Mesenteric fat pad (tissue), 1 donor: ENCODE data around the gene PPP1R16B. TPM values are rescaled to one million over a fixed set of nuclear protein-coding genes. Genes with fewer than 3 reads are reported as not detected.
A peak's percentile ranks its signal among the peaks of the same experiment; 100 is the strongest.
"Not testable (repeated sequence)": the region's sequence is repeated elsewhere in the genome, so short reads cannot be mapped to it uniquely, and the experiment has no call there.

ENCODE experiments used
- DNase-seq: peaks from one replicate; pipeline ENCODE4 v3.0.0-alpha.2; 2020; ENCODE audit warnings: low spot score
- total RNA-seq: library from RNA; stranded (reverse); fragmentation: NEBNext Ultra II Directional; extraction: Animal tissue kit (Norgen Biotek cat#: 25700); gene quantifications from one replicate; pipeline ENCODE4 v1.2.1, GENCODE V29; 2021
- donor health status: DM: yes; HTN: yes; CAD: no.

PPP1R16B gene
- total RNA-seq, 1 donor from 2014 or later = 24.3 TPM

DNA sequence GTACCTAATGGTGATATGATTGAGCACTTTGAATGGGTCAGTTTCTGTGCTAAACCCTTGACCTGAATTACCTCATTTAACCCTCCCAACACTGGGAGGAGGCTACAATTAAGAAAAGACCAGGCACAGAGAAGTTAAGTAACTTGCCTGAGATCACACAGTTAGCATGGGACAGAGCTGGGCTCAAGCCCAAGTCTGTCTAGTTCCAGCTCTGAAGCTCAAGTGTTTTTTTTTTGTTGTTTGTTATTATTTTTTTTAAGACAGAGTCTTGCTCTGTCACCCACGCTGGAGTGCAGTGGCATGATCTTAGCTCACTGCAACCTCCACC is 124.7 kb downstream of the PPP1R16B start:
- DNase-seq = peak; percentile 1

DNA sequence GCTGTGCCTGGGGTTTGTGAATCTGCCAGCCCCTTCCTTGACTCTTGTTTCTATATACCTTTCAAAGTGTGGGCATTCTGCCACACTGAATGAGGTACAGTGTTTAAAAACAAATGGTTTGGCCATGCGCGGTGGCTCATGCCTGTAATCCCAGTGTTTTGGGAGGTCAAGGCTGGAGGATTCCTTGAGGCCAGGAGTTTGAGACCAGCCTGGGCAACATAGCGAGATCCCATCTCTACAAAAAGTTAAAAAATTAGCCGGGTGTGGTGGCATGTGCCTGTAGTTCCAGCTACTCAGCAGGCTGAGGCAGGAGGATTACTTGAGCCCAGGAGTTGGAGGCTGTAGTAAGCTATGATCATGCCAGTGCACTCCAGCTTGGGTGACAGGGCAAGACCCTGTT is 126.5 kb downstream of the PPP1R16B start:
- peak; percentile 33 for DNase-seq

DNA sequence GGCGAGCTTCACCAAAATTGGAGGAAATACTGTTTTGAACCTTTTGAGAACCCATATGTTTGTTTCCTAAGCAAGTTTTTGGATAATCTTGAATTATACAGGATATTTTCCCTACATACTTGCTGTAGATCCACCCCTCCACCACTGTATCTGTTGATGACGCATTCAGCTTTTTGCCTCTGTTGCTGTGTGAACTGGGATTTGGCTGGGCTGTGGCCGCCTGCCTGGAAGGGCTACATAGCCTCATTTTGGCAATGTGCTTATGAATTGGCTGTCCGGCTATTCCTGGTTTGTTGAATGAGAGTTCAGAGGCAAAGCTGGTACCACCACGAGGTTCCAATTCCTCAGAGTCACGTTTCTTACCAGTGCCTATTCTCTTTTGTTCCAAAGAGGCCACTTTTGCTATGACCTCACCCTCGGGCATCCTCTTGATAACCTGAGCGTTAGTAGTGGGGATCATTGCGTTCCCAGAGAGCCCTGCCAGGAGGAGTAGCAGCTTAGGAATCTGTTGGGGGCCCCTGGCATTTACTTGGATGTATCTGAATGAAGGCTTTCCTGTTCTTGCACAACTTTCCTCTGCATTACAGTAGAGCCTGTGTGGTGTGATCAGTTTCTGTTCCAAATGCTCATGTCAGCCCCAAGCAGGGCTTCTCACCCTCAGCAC is 127.1 kb downstream of the PPP1R16B start:
- no peak for DNase-seq

DNA sequence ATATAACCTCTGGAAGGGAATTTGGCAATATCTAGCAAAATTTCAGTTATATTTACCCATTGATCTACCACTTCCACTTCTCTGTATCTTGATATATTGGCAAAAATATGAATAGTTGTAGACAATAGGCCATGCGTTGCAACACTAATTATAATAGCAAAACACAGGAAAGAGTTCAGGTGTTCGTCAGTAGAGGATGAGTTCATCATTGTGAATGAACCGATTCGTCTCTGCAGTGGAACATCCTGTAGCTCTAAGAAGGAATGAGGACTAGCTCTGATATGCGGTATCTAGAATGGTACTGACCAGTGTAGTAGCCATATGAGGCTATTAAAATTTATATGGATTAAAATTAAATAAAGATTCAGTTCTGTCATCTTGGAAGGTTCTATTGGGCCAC is 129.0 kb downstream of the PPP1R16B start:
- DNase-seq = no peak

DNA sequence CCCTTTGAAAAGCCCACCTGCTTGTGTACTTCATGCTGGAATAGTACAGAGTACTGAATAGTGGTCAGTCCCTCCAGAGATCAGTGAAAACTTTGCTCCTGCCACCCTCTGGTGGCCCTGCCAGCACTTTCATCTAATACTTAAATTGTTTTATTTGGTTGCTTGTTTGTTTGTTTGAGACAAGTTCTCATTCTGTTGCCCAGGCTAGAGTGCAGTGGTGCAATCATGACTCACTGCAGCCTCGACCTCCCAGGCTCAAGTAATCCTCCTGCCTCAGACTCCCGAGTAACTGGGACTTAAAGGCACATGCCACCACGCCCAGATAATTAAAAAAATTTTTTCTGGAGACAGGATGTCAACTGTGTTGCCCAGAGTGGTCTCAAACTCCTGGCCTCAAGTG is 129.8 kb downstream of the PPP1R16B start:
- DNase-seq = no peak

DNA sequence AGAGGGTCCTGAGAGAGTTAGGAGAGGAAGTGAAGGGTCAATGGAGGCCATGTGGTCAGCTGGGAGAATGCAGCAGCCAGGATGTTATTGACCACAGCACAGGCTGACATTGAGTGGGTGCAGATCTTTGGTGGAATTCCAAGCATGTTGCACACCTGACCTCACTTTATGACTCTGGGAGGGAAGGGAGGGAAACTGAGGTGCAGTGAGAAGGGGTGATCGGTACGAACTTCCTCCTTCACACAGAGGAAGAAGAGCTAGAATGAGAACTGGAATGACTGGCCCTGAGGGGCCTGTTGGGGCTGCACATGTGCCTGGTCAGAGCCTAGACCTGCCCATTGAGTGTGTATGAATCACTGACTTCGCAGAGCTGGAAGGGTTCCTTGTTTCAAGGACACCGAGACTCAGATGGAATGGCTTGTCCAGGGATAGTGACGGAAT is 130.5 kb downstream of the PPP1R16B start:
- DNase-seq = peak; percentile 2

DNA sequence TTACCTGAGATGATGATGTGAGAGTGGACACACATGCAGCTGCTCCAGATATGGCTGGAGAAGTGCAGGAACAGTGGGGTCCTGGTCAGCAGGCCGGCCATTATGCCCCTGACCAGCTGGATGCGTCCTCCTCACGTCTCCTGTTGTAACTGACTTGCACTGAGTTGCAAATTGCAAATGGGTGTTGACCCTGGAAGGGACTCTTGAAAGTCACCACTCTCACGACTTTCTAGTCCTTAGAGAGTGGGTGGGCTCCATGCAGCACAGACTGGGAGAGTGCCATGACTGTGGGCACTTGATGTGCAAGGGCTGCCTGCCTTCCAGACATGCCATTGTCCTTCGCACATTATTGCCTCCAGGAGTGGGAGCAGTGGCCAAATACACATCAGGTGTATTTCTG is 131.5 kb downstream of the PPP1R16B start:
- DNase-seq = peak; percentile 22

DNA sequence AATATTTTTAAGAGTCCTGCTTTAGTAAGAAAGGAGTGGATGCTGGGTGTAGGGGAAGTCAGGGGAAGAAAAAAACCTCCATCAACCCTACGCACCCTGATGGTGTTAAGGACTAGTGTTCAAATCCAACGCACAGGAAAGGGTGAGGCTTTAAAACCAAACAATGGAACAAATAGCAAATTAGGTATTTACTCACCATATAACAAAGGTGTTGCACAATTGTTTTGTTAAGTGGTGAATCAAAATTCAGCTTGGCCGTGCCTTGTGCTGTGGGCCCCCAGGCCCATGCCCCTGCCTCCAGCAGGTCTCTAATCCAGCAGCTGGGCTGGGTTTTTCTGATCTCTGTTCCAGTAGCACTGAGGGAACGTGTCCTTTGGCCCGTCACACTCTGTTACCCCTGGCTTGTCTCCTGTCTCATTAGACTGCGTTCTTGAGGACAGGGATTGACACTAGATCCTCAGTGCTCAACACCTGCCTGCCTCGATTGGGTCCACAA is 132.5 kb downstream of the PPP1R16B start:
- peak; percentile 47 for DNase-seq

DNA sequence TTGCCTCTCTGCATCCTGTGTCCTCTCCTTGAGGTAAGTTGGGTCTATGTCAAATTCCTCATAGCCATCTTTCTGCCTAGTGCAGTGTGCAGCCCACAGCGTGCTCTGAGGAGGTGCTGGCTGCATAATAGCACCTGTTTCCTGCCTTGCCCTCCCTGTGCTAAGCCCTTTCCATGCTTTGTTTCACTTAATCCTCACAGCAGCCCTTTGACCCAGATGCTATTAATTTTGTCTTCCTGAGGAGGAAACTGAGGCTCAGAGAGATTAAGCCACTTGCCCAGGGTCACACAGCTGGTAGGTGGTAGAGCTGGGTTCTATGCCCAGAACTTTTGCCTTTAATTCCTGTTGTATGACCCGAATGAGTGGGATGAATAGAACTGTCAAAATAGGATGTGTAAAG is 134.2 kb downstream of the PPP1R16B start:
- DNase-seq = no peak

DNA sequence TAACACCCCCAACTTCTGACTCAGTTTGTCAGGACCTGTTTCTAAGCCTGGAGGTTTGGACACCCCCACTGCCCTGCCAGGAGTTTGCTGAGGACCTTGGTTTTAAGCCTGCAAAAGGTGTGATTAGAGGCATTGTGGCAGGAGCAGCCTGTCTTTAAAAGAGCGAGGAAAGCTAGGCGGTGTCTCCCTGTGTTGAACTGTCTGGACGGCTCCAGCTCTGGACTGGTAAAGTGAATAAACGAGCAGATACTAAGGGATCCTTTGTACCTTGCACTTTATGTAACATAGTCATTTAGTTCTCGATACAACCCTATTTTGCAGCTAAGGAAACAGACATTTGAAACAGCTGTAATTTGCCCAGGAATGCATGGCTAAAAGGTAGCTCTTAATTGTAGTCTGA is 135.1 kb downstream of the PPP1R16B start:
- no peak for DNase-seq

DNA sequence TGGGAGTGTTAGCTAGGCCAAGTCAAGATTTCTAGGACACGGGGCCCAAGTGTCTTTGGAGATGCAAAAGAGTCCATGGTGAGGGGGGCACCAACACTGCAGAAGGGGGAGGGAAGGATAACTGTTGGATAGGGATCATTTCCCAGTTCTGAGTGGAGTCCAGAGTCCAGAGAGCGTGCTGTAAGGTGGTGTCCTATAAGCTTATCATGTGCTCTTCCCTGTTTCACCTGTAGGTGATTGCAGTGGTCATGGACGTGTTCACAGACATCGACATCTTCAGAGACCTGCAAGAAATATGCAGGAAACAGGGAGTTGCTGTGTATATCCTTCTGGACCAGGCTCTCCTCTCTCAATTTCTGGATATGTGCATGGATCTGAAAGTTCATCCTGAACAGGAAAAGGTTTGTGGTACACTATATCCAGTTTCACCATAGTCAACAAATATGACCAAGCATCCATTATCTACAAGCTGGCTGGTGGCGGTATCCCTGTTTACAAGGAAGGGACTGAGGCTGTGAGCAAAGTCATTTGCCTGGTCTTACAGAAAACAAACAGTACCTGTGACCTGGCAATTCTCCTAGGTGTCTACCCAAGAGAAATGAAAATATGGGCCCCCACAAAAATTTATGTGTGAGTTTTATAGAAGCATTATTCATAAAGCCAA is 136.4 kb downstream of the PPP1R16B start:
- DNase-seq = no peak

DNA sequence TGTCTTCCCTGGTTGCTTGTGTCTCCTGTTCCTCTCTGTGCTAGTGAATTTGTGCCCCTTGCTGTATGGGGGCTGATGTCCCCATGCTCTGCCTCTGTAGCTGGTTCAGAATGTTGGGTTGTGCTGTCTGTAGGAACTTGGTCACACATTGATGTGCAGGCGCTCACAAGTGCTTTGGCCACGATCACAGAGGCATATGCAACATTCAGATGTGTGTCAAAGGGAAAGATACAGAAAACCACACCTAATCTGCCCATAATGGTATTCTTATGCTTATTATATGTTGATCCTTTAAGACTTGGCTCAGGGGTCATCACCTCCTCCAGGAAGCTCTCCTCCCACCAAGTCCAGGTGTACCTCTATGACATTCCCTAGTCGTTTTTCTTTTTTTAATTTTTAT is 139.5 kb downstream of the PPP1R16B start:
- no peak for DNase-seq

DNA sequence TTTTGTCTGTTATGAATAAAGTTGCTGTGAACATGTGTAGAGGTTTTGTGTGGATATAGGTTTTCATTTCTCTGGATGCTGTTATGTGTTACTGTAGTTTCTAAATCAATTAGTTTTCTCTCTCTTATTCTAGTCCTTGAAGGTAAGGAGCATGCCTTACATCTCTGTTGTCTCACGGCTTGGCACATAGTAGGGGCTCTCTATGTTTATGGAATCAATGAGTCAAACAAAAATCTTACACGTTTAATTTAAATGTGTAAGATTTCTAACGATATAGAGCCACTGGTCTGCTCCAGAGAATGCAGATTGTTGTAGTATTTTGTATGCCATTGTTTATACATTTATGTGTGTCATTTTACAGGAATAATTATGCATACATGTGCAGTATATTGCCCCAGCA is 141.3 kb downstream of the PPP1R16B start:
- DNase-seq = no peak

DNA sequence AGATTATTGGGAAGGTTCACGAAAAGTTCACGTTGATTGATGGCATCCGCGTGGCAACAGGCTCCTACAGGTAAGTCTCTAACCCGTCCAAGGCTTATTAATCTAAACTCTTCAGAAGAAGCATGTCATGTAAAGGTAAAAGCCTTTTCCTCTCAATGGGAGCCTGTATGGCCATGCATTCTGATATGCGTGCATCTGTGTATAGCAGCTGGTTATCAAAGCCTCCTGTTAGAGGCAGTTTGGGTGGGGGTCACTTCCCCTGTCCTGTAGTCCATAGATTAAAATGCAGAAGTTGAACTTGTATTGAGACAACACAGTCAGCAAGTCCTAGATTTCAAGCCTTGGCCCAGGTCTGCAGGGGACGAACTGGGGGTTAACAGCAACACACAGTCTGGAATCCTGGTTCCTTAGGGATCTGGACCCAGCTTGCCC is 142.4 kb downstream of the PPP1R16B start:
- DNase-seq = no peak

DNA sequence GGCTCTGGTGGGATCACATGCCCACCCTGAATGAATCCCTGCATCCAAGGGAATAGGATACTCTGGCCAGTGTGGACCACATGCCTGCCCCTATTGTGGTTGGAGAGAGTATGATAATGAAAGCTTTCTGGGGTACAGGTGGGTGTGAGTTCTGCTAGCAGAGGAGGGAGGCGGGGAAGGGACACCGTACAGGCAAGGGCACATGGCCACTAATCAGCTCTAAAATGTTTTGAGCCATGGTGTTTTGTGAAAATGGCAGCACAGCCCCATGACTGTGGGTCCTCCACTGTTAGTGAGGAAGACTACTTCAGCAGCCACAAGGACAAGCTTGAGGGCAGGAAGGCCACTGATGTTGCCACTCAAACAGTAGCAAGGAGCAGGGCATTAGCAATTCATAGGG is 144.8 kb downstream of the PPP1R16B start:
- no peak for DNase-seq

DNA sequence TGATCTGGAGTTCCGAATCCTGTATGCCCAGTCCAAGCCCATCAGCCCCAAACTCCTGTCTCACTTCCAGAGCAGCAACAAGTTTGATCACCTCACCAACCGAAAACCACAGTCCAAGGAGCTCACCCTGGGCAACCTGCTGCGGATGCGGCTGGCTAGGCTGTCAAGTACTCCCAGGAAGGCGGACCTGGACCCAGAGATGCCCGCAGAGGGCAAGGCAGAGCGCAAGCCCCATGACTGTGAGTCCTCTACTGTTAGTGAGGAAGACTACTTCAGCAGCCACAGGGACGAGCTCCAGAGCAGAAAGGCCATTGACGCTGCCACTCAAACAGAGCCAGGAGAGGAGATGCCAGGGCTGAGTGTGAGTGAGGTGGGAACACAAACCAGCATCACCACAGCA is 146.1 kb downstream of the PPP1R16B start:
- no peak for DNase-seq

DNA sequence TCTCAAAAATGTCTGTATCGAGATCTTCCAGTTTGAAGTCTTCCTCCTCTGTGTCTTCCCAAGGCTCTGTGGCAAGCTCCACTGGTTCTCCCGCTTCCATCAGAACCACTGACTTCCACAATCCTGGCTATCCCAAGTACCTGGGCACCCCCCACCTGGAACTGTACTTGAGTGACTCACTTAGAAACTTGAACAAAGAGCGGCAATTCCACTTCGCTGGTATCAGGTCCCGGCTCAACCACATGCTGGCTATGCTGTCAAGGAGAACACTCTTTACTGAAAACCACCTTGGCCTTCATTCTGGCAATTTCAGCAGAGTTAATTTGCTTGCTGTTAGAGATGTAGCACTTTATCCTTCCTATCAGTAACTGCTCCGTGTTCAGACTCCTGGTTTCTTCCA is 146.7 kb downstream of the PPP1R16B start:
- no peak for DNase-seq

DNA sequence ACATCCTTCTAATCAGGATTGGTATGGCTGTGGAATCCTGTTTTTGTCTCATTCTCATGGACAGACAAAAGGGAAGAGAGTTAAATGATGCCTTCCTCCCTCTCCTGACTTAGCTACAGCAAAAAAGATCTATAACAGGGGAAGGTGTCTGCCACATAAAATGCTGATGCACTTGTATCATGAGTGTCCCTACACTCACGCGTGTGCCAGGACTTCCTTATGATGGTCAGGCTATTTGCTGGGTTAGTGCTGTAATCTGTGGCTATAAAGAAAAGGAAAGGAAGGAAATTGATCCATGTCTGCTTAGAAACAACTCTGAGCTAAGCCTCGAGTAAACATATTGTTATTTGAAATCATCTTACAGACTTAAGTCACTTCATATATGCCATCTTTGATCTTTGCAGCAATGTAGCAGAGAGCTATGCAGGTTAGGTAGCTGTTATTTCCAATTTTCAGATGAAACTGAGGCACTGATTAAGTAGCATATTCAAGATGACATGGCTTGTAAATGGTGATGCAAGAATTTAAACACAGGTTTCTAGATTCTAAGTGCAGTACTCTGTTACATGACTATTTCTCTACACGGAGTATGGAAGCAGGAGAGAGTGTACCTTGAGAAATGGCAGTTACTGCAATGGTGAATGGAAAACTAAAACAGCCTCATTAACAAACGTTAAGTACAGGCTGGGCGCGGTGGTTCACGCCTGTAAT is 148.3 kb downstream of the PPP1R16B start:
- DNase-seq = no peak

DNA sequence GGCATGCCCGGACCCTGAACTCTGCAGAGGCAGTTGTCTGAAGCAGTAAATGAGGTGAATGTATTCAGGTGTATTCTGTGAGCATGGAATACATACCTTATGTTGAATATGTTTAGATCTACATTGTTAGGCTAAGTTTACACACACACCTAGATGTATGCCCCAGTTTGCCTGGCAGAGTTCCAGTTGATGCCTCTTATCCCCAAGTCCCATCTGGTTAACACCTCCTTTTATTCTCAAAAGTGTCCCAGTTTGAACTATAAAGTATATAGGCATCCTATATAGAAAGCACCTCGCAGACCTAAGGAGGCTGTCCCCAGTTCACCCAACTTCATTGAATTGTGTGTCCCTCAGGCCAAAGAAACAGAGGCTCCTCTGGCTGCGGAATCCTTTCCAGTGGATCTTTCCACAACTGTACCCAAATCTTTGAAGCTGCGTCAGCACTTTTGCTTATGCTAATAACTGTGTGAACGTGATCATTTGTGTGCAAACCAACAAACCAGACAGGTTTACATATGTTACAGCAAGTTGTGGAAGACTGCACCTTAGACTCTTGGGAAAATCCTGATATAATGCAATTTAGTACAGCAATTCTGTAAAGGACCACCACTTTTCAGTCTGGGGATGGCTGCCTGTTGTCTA is 151.9 kb downstream of the PPP1R16B start:
- DNase-seq = no peak

DNA sequence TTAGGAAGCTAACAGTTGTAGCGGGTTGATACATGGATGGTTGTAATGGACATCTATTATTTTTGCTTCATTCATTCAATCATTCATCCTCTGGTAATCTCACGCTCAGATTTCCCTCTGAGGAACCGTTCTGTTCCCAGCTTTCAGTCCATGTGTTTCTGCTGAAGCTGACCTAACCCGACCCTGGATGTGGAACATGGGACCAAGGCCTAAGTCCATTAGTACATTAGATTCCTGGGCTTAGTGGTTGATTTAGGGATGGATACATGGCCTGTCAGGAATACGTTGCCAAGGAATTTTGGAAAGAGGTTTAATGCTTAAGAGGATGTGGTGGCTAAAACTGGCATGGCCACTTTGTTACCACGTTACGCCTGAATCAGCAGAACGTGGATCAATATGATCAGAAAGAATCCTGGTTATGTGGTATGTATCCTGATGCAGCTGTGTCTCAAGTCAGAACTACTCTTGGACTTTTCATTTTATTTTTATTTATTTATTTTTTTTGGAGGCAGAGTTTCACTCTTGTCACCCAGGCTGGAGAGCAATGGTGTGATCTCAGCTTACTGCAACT is 152.5 kb downstream of the PPP1R16B start:
- no peak for DNase-seq

DNA sequence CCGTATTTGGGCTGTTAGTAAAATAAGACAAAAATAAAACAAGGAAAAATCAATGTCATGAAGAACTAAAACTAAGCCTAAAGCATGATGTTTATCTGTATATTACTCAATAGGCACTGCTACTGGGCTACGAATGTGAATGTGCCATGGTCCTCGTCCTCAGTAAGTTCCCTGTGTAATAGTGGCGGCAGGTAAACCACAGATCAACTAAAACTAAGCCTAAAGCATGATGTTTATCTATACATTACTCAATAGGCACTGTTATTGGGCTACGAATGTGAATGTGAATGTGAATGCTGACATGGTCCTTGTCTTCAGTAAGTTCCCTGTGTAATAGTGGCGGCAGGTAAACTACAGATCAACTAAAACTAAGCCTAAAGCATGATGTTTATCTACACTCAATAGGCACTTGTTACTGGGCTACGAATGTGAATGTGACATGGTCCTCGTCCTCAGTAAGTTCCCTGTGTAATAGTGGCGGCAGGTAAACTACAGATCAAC is 154.7 kb downstream of the PPP1R16B start:
- DNase-seq = not testable (repeated sequence)
